NT2/D1 (cell line): ENCODE results near the gene MCOLN3.

Source experiments
- DNase-seq: peaks from one replicate; pipeline ENCODE4 v3.0.0-alpha.2; 2011; ENCODE audit warnings: low read depth, low spot score
- H3K27me3 ChIP-seq: 2 replicates; pipeline ENCODE4 v1.6.0; 2011; ENCODE audit warnings: mild to moderate bottlenecking; ENCODE audit not compliant: insufficient read length, insufficient read depth
- H3K36me3 ChIP-seq: 2 replicates; pipeline ENCODE4 v1.6.1; 2011; ENCODE audit warnings: mild to moderate bottlenecking, low read length, mixed read lengths; ENCODE audit not compliant: insufficient read depth, insufficient read length
- H3K4me1 ChIP-seq: 2 replicates; pipeline ENCODE4 v1.5.1; 2011; ENCODE audit not compliant: insufficient read depth, insufficient read length
- H3K4me3 ChIP-seq: 2 replicates; pipeline ENCODE4 v1.5.1; 2011; ENCODE audit warnings: low read depth; ENCODE audit not compliant: insufficient read length
- H3K9ac ChIP-seq: 2 replicates; pipeline ENCODE4 v1.6.0; 2011; ENCODE audit warnings: low read depth; ENCODE audit not compliant: insufficient read length
- H3K9me3 ChIP-seq: 2 replicates; pipeline ENCODE4 v1.5.1; 2011; ENCODE audit warnings: mild to moderate bottlenecking, low read length; ENCODE audit not compliant: insufficient read depth
- SUZ12 ChIP-seq: IDR thresholded peaks from 2 replicates; pipeline ENCODE4 v1.6.1; 2011; ENCODE audit not compliant: insufficient read length, insufficient read depth; ENCODE audit errors: extremely low read depth
- YY1 ChIP-seq: IDR thresholded peaks from 2 replicates; pipeline ENCODE4 v1.6.1; 2011; ENCODE audit not compliant: insufficient read length, insufficient read depth
- ZNF274 ChIP-seq: IDR thresholded peaks from 2 replicates; pipeline ENCODE4 v1.6.1; 2011; ENCODE audit warnings: mild to moderate bottlenecking, low read depth, low read length

MCOLN3 gene

DNA sequence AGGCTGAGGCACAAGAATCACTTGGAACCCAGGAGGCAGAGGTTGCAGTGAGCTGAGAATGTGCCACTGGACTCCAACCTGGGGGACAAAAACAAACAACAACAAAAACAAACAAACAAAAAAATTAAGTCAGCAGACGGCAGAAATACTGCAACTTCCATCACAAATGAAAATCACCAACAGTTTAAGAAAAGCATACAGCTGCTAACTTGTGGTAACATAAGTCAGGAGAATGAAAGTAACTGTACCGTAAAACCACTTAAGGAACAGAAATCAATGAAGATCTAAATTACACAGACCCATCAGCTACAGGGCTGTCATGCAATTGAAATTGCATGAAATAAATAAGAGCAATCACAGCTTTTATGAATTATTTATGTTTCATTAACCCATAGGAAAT lies 76.3 kb downstream of the MCOLN3 start:
- TF ChIP-seq ZNF274 = no peak
- TF ChIP-seq YY1 = no peak
- TF ChIP-seq SUZ12 = no peak
- no peak overlapping the region for H3K9ac ChIP-seq
- H3K9me3 ChIP-seq = no peaks in the 10 kb centered on the region
- no peak for DNase-seq
- peaks cover 4% of the 10 kb centered on the region for H3K4me1 ChIP-seq
- H3K36me3 ChIP-seq = no peaks in the 10 kb centered on the region
- no peaks in the 10 kb centered on the region for H3K27me3 ChIP-seq
- H3K4me3 ChIP-seq = no peak overlapping the region

DNA sequence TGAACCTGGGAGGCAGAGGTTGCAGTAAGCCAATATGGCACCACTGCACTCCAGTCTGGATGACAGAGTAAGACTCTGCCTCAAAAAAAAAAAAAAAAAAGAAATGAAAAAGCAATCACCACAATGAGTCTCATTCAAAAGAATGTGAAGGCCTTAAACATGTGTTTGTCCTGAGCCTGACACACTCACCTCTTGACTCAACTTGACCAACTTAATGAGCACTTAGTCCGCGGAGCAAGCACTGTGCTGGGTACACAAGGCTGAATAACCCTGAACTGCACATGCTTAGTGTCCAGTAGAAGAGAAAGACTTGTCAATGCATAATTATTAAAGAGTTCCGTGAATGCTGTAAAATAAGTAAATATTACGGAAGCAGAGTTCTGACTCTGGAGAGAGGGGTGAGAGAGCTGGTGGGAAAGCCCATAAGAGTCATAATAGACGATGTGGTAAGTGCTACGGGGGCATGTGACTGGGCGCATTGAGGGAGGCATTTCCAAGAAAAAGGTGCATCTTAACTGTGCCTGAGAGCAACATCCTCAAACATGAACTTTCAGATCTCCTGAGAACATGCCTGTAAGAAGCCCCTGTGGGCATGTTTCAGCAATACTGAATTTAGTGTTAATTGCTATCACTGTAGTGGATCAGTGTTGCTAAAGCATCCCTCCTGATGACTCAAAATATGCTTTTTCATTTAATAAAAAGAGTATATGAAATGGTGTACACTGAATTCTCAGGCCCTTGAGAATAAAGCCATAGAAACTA lies 78.6 kb downstream of the MCOLN3 start:
- Histone ChIP-seq H3K4me3 (no peak overlapping the region), H3K36me3 (no peaks in the 10 kb centered on the region), H3K27me3 (no peaks in the 10 kb centered on the region), H3K9ac (no peak overlapping the region), H3K9me3 (no peaks in the 10 kb centered on the region), H3K4me1 (peaks cover 4% of the 10 kb centered on the region)
- no peak for DNase-seq
- TF ChIP-seq SUZ12 (no peak), YY1 (no peak), ZNF274 (no peak)

DNA sequence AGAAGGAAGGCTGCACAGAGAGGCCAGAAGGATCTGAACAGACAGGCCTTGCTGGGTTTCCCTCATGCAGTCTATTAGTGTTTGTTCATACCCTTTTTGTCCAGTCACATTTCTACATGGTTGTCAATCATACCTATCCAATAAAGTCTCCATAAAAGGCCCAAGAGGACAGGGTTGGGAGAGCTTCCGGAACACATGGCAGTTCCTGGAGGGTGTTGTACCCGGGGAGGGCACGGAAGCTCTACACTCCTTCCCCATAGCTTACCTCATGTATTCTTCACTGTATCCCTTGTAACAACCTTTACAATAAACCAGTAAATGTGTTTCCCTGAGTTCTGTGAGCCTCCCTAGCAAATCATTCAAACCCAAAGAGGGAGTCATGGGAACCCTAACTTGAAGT lies 79.4 kb downstream of the MCOLN3 start:
- peaks cover under 1% of the 10 kb centered on the region for H3K4me1 ChIP-seq
- H3K9ac ChIP-seq = no peak overlapping the region
- H3K36me3 ChIP-seq = no peaks in the 10 kb centered on the region
- no peak for DNase-seq
- TF ChIP-seq YY1 (no peak), ZNF274 (no peak), SUZ12 (no peak)
- H3K4me3 ChIP-seq = no peak overlapping the region
- H3K27me3 ChIP-seq = no peaks in the 10 kb centered on the region
- no peaks in the 10 kb centered on the region for H3K9me3 ChIP-seq

DNA sequence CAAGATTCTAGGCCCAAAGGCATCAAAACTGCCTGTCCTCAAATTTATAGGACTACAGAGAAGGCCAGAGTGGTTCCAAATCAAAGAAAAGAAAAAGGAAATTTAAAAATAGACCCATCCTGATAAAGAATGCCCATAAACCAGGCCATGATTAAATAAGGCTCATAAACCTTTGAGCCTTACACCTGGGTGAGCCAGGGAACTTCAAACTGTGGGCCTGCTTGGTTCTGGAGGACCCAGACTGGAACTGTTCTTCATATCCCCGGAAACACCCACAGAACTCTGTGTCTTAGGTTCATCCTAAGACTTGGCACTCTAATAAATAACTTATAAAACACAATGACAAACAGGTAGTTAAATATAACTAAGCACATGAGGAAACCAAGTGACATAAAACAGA lies 80.2 kb downstream of the MCOLN3 start:
- H3K9ac ChIP-seq = no peak overlapping the region
- H3K36me3 ChIP-seq = no peaks in the 10 kb centered on the region
- no peaks in the 10 kb centered on the region for H3K27me3 ChIP-seq
- H3K4me1 ChIP-seq = no peaks in the 10 kb centered on the region
- H3K9me3 ChIP-seq = no peaks in the 10 kb centered on the region
- no peak for DNase-seq
- no peak for TF ChIP-seq YY1
- no peak for TF ChIP-seq SUZ12
- H3K4me3 ChIP-seq = no peak overlapping the region
